ENCODE results near the gene HLCS. TPM values are rescaled to one million over a fixed set of nuclear protein-coding genes. Genes with fewer than 3 reads are reported as not detected.

HLCS gene
- total RNA-seq, 1 donor from 2014 or later: 15.9 TPM

GRCh38 chr21:36835383-36835795, 131.1 kb downstream of the HLCS start:
- Mint-ChIP-seq H3K27ac (ENCODE audit: unreplicated experiment) (no peak overlapping the region), H3K9me3 (ENCODE audit: unreplicated experiment) (peaks cover 2% of the 10 kb centered on the region), H3K27me3 (ENCODE audit: unreplicated experiment) (no peaks in the 10 kb centered on the region), H3K4me3 (ENCODE audit: unreplicated experiment) (no peak overlapping the region), H3K4me1 (ENCODE audit: low read depth, unreplicated experiment) (peaks cover 8% of the 10 kb centered on the region), H3K36me3 (ENCODE audit: unreplicated experiment) (no peaks in the 10 kb centered on the region)
- no peak for TF ChIP-seq CTCF (IDR thresholded peaks at IDR 0.05; ENCODE audit: partially characterized antibody, unreplicated experiment)
- no peak for DNase-seq

- no peaks in the 10 kb centered on the region for H3K36me3 Mint-ChIP-seq (ENCODE audit: unreplicated experiment)
- no peak for DNase-seq
Measured at GRCh38 chr21:36834192-36834591, 132.3 kb downstream of the HLCS start.

GRCh38 chr21:36830100-36830499, 136.4 kb downstream of the HLCS start:
- H3K36me3 Mint-ChIP-seq (ENCODE audit: unreplicated experiment): no peaks in the 10 kb centered on the region
- peaks cover 9% of the 10 kb centered on the region for H3K4me1 Mint-ChIP-seq (ENCODE audit: low read depth, unreplicated experiment)
- no peaks in the 10 kb centered on the region for H3K27me3 Mint-ChIP-seq (ENCODE audit: unreplicated experiment)
- H3K27ac Mint-ChIP-seq (ENCODE audit: unreplicated experiment): no peak overlapping the region
- peaks cover 2% of the 10 kb centered on the region for H3K9me3 Mint-ChIP-seq (ENCODE audit: unreplicated experiment)
- H3K4me3 Mint-ChIP-seq (ENCODE audit: unreplicated experiment): no peak overlapping the region
- no peak for DNase-seq
- no peak for TF ChIP-seq CTCF (IDR thresholded peaks at IDR 0.05; ENCODE audit: partially characterized antibody, unreplicated experiment)

More at GRCh38 chr21:36834192-36834591, 132.3 kb downstream of the HLCS start:
- Mint-ChIP-seq H3K9me3 (ENCODE audit: unreplicated experiment) (peaks cover 2% of the 10 kb centered on the region), H3K27me3 (ENCODE audit: unreplicated experiment) (no peaks in the 10 kb centered on the region), H3K4me3 (ENCODE audit: unreplicated experiment) (no peak overlapping the region), H3K4me1 (ENCODE audit: low read depth, unreplicated experiment) (peaks cover 12% of the 10 kb centered on the region), H3K27ac (ENCODE audit: unreplicated experiment) (no peak overlapping the region)
- no peak for TF ChIP-seq CTCF (IDR thresholded peaks at IDR 0.05; ENCODE audit: partially characterized antibody, unreplicated experiment)

GRCh38 chr21:36828891-36829515, 137.5 kb downstream of the HLCS start:
- Mint-ChIP-seq H3K27ac (ENCODE audit: unreplicated experiment) (no peak overlapping the region), H3K36me3 (ENCODE audit: unreplicated experiment) (no peaks in the 10 kb centered on the region), H3K4me1 (ENCODE audit: low read depth, unreplicated experiment) (peaks cover 9% of the 10 kb centered on the region)

More at GRCh38 chr21:36828891-36829515, 137.5 kb downstream of the HLCS start:
- TF ChIP-seq CTCF (IDR thresholded peaks at IDR 0.05; ENCODE audit: partially characterized antibody, unreplicated experiment): no peak
- Mint-ChIP-seq H3K4me3 (ENCODE audit: unreplicated experiment) (no peak overlapping the region), H3K27me3 (ENCODE audit: unreplicated experiment) (no peaks in the 10 kb centered on the region), H3K9me3 (ENCODE audit: unreplicated experiment) (peaks cover 2% of the 10 kb centered on the region)
- DNase-seq: no peak
